SIG-M5 (cell line): ENCODE measurements around the gene FURIN.
"Not testable (repeated sequence)": the region's sequence is repeated elsewhere in the genome, so short reads cannot be mapped to it uniquely, and the experiment has no call there.

Experiments
- DNase-seq: peaks from one replicate; lab custom pipeline; 2025; lab: John Stamatoyannopoulos, UW

FURIN gene

DNA sequence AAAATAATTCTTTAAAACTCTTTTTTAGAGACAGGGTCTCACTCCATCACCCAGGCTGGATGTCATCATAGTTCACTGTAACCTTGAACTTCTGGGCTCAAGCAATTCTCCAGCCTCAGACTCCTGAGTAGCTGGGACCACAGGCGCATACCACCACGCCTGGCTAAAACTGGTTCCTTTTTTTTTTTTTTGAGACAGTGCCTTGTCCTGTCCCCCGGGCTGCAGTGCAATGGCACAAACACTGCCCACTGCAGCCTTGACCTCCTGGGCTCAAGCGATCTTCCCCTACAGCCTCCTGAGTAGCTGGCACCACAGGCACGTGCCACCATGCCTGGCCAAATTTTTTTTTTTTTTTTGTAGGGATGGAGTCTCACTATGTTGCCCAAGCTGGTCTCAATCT, 23.7 kb upstream of the FURIN start:
- no peak for DNase-seq

DNA sequence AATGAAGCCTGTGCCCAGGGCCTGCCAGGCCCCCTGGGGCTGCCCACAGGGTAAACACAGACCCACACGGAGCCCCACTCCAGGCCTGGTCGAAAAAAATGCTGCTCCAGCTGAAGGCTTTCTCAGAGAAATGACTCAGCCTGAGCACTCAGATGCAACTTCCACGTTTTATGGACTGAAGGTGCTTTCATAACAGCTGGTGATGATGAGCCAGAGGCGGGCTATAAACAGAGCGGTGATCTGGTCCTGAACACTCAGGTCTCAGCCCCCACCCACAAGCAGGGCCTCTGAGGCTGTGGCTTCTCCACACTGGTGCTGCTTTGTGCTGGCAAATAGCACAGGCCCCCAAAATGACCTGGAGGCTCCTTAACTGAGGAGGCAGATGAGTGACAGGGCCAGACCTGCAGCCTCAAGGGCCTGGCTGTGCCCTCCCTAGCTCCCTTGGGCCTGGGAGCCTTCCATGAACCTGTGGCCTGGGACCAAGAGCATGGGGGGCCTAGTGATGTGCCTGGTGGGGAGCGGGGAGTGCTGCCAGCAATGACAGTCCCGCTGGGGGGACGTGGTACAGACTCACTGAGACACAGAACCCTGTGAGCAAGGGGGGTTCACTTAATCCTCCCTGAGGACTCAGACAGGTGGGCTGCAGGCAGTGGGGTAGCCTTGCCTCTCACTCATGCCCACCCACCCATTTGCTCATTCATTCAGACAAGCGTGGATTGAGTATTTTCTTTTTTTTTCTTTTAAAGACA, 23.0 kb upstream of the FURIN start:
- peak; percentile 4 for DNase-seq

DNA sequence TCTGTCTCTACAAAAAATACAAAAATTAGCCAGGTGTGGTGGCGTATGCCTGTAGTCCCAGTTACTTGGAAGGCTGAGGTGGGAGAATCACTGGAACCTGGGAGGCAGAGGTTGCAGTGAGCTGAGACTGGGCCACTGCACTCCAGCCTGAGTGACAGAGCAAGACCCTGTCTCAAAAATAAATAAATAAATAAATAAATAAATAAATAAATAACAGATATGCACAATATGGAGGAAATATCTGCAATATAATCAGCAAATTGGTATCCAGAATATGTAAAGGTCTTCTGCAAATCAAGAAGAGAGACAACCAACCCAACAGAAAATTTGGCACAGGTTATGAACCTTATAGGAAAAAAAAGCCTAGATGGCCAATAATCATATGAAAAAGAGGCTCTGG, 19.0 kb upstream of the FURIN start:
- DNase-seq: not testable (repeated sequence)

DNA sequence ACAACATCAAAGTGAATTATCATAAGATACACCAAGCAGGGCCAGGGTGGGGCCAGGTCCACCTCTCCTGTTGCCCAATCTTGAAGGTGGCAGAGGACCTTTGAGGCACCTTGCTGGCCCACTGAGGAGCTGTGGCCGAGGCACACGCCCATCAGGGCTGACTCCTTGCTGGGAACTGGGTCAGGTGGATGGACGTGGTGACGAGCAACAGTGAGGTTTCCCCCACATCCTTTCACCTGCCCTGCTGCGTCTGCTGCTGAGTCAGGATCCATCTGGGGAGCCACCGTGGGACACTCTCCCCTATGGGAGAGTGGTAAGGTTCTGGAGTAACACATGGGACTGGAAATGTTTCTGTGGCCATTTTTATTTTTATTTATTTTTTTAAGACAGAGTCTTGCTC, 17.3 kb upstream of the FURIN start:
- DNase-seq: no peak

DNA sequence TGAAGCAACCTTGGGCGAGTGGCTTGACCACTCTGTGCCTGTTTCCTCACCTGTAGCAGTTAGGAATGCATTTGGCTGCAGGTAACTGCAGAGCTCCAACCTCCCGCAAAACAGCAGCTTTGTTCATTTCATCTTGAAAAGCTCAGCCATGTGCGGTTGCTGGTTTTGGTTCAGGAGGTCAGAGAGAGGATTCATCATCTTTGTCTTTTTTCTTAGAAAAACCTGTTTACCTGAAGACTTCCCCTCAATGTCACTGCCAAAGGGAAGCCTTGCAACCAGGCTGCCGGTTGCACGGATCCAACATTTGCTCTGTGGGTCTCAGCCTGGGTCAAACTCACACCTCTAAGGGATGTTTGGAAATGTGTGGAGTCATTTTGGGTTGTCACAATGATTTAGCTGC, 16.4 kb upstream of the FURIN start:
- DNase-seq: no peak

GRCh38 chr15:90855139-90855538, 13.2 kb upstream of the FURIN start:
- no peak for DNase-seq

DNA sequence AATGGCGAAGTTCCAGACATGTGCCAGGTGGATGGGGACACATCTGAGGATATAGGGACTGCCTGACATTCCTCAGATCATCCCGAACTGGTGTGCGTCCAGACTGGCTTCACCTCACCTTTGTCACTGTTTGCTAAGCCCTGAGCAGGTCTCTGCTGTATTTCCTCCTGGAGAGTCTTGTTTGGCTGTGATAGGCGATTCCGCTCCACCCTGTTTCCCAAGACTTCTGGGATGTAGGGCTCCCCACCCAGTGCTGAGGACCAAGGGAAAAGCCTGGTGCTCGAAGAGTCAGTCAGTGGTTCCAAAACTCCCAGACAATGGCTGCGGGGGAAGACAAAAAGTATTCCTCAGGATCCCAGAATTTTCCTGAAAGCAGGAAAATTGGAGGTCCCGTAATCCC, 11.1 kb upstream of the FURIN start:
- DNase-seq: no peak

DNA sequence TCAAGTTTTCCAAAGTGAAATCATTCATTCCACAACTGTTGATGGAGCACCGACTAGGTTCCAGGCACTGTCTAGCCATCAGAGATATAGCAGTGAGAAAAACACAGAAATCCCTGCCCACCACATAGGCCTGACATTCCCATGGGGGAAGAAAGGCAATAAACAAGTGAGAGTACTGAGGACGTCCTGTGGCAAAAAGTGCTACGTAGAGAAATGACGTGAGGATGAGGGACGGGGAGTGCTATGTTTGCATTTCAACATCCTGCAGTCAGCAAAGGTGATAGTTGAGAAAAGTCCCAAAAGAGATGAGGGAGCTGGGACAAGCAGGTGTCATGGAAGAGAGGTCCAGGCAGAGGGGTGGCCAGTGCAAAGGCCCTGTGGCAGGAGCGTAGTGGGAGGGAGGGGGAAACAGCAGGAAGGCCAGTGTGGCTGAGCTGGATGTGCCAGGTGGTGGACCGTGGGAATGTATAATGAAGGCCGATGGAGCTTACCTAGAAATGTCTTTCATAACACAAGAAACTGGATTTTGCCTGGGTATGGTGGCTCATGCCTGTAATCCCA, 10.4 kb upstream of the FURIN start:
- no peak for DNase-seq

- no peak for DNase-seq
Measured at GRCh38 chr15:90859234-90860131, 8.9 kb upstream of the FURIN start.

DNA sequence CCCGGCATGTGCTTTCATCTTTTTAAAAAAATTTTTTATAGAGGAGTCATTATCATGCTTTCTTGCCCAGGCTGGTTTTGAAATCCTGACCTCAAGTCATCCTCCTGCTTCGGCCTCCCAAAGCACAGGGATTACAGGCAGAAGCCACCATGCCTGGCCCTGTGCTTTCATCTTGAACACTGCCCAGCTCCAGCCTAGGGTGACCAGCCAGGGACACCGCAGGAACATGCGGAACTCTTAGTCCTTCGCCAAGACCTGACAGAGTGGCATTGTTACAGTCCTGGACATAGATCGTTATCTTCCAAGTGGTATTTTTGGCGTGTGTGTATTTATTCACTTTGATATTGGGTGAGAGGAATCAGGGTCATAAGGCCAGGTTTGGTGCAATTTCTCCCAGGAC, 7.9 kb upstream of the FURIN start:
- DNase-seq: no peak

DNA sequence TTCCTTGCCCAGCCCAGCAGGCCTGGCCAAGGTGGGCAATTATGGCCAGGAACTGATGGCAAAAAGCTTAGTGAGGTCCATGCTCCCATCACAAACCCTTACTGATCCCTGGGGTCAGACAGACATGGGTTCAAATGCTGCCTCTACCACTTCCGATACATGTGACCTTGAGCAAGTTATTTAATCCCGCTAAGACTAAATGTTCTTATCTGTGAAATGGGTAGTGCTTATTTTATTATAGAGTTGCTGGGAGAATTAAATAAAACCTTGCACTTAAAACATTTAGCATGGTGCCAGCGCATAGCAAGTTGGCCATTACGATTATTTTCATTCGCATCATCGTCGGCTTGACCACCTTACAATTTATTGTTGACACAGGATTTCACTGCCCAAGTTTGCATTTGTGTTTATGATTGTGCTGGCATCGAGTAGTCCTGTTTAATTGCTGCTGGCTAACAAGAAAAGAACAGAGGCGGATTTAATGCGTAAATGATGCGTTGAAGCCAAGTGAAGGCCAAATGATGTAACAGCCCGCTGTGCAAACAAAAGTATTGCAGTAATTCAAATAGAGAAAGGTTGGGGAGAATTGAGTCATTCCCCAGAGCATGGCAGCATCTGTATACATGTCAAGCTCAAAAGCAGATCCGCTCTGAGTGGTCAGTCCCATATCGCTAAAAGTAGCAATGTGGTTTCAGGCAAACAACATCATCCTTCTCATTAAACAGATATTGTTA, 7.3 kb upstream of the FURIN start:
- peak; percentile 18 for DNase-seq

GRCh38 chr15:90862487-90862886, 5.9 kb upstream of the FURIN start:
- no peak for DNase-seq

- no peak for DNase-seq
Measured at GRCh38 chr15:90862964-90863778, 5.2 kb upstream of the FURIN start.

DNA sequence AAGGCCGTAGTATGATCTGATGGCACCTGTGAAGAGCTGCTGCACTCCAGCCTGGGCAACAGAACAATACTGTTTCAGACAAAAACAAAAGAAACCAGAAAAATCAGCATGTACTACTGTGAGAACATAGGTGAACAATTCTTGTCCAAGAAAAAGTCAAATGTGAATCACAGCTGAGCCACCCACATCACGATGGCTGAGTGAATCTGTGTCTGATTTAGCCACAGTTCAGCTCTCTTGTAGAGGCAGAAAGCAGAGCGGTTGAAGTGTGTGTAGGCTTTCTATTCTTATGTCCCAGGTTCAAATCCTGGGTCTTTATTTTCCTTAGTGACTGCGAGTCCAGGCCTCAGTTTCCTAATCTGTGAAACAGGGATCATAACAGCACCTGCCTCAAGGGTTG, 4.4 kb upstream of the FURIN start:
- DNase-seq: no peak

- no peak for DNase-seq
Measured at GRCh38 chr15:90864507-90864906, 3.9 kb upstream of the FURIN start.

GRCh38 chr15:90865702-90866101, 2.7 kb upstream of the FURIN start:
- no peak for DNase-seq

GRCh38 chr15:90866161-90866715, 2.1 kb upstream of the FURIN start:
- no peak for DNase-seq

- no peak for DNase-seq
Measured at GRCh38 chr15:90866800-90867199, 1.6 kb upstream of the FURIN start.

DNA sequence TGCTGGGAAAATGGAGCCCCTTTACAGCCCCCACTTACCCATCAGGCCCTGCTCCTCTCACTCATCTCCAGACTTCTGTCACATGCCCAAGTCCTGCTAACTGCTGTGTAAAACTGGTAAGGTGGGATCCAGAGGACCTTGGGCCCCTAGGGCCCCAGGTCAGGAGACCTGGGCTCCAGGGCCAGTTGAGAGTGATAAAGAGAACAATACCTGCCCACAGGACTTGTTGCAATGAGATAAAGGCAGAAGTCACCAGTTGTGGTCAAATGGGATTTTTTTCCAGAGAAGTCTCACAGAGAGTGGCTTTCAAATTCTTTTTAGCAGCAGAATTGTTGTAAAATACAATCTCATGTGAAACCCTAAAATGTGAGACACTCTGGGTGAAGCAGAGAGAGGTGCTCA, 753 bp downstream of the FURIN start:
- no peak for DNase-seq

GRCh38 chr15:90869601-90870353, 1.4 kb downstream of the FURIN start:
- peak; percentile 25 for DNase-seq
